Lung (tissue), 12 donors: ENCODE measurements around the gene NPEPL1. TPM values are rescaled to one million over a fixed set of nuclear protein-coding genes. Genes with fewer than 3 reads are reported as not detected.
"Not testable (repeated sequence)": the region's sequence is repeated elsewhere in the genome, so short reads cannot be mapped to it uniquely, and the experiment has no call there.

Experiments
- ATAC-seq: fragments of 200-7000 bp; cut with Tn5 transposase; one replicate; pipeline ENCODE4 v1.9.1; 2020; ENCODE audit warnings: moderate number of reproducible peaks; ENCODE audit not compliant: insufficient read depth, low FRiP score
- DNase-seq, 3 donors: peaks; one replicate each; pipeline ENCODE4 v3.0.0-alpha.2; 2013 to 2017
- H3K27ac ChIP-seq, 2 donors: one replicate each; pipeline ENCODE4 v1.5.1; 2013; ENCODE audit warnings: mild to moderate bottlenecking in 2 of 2, moderate library complexity in 2 of 2, control low read depth in 1 of 2, inconsistent platforms in 1 of 2, low read depth in 1 of 2, low read length in 1 of 2
- H3K27me3 ChIP-seq, 3 donors: one replicate each; pipeline ENCODE4 v1.5.1; 2013; ENCODE audit warnings: low read length in 2 of 3; ENCODE audit not compliant: control insufficient read depth in 3 of 3, insufficient read depth in 3 of 3
- H3K36me3 ChIP-seq, 4 donors: one replicate each; pipeline ENCODE4 v1.5.1; 2013; ENCODE audit warnings: low read length in 4 of 4, mild to moderate bottlenecking in 1 of 4, moderate library complexity in 1 of 4; ENCODE audit not compliant: control insufficient read depth in 4 of 4, insufficient read depth in 4 of 4
- H3K4me1 ChIP-seq, 5 donors: one replicate each; pipeline ENCODE4 v1.5.1; 2013; ENCODE audit warnings: low read length in 5 of 5, mild to moderate bottlenecking in 2 of 5, moderate library complexity in 1 of 5; ENCODE audit not compliant: control insufficient read depth in 5 of 5, insufficient read depth in 5 of 5
- H3K4me3 ChIP-seq: one replicate; pipeline ENCODE4 v1.5.1; 2013; ENCODE audit warnings: mild to moderate bottlenecking, control low read depth, moderate library complexity
- H3K9ac ChIP-seq, 2 donors: one replicate each; pipeline ENCODE4 v1.5.1; 2013; ENCODE audit warnings: low read length in 2 of 2, control low read depth in 1 of 2; ENCODE audit not compliant: insufficient read depth in 1 of 2
- H3K9me3 ChIP-seq, 4 donors: one replicate each; pipeline ENCODE4 v1.5.1; 2013; ENCODE audit warnings: low read length in 3 of 4, mild to moderate bottlenecking in 1 of 4, moderate library complexity in 1 of 4; ENCODE audit not compliant: control insufficient read depth in 4 of 4, insufficient read depth in 3 of 4
- CTCF ChIP-seq: IDR thresholded peaks from 2 replicates; pipeline ENCODE4 v1.5.1; 2012; ENCODE audit warnings: mild to moderate bottlenecking; ENCODE audit errors: control extremely low read depth, extremely low read depth
- WGBS, 2 donors: extraction: QIAGEN DNeasy Blood & Tissue Kit; methylation state at CpG; one replicate each; pipeline ENCODE4 v1.1.7; 2013; 5-methylcytosine and 5-hydroxymethylcytosine counted together
- polyA plus RNA-seq, 2 donors: library from polyadenylated mRNA; stranded (reverse); fragments of 200-250 nt; gene quantifications; one replicate each; pipeline ENCODE4 v1.2.1, GENCODE V29; 2013
- total RNA-seq, 2 donors: library from RNA; depleted of rRNA in 1 of 2; stranded (reverse); fragments of >200 nt in 1 of 2; gene quantifications; one replicate each; pipeline ENCODE4 v1.2.1, GENCODE V29; 2014 to 2021
- donor health status: control.
- donor health status: control.
- donor health status: Bipolar disorder and iron deficiency.
- donor health status: healthy.
- donor health status: DM: yes; HTN: yes; CAD: no.

Gene NPEPL1
- total and polyA plus RNA-seq, 4 donors = 24.3 to 46.2 (median 41.2) TPM

- no peak overlapping the region for H3K27ac ChIP-seq
- 57 to 64% methylated on average over 3 of the region's 3 CpGs for WGBS, 2 donors
- no peak for TF ChIP-seq CTCF
- no peak overlapping the region for H3K9ac ChIP-seq
- no peak overlapping the region for H3K4me3 ChIP-seq
- no peaks in the 10 kb centered on the region for H3K36me3 ChIP-seq
- DNase-seq (no peak), ATAC-seq (no peak)
- H3K27me3 ChIP-seq = no peaks in the 10 kb centered on the region
- peaks cover 0 to 30% (median 14%) of the 10 kb centered on the region in 5 donors for H3K4me1 ChIP-seq
- H3K9me3 ChIP-seq = peaks cover 0 to 3% (median 0%) of the 10 kb centered on the region in 4 donors
Observed at GRCh38 chr20:58748618-58749017, 56.0 kb downstream of the NPEPL1 start.

- no peak for ATAC-seq
Observed at GRCh38 chr20:58749098-58749769, 56.6 kb downstream of the NPEPL1 start.

GRCh38 chr20:58749979-58750378, 57.4 kb downstream of the NPEPL1 start:
- TF ChIP-seq CTCF = no peak
- DNase-seq (no peak), ATAC-seq (no peak)
- H3K4me1 ChIP-seq = peaks cover 0 to 24% (median 13%) of the 10 kb centered on the region in 5 donors
- 93 to 98% methylated on average over 5 of the region's 5 CpGs for WGBS, 2 donors
- H3K27me3 ChIP-seq = no peaks in the 10 kb centered on the region
- H3K27ac ChIP-seq = no peak overlapping the region
- no peaks in the 10 kb centered on the region for H3K36me3 ChIP-seq
- H3K4me3 ChIP-seq = no peak overlapping the region
- peaks cover 0 to 5% (median 0%) of the 10 kb centered on the region in 4 donors for H3K9me3 ChIP-seq
- H3K9ac ChIP-seq = no peak overlapping the region

More at GRCh38 chr20:58749098-58749769, 56.6 kb downstream of the NPEPL1 start:
- no peaks in the 10 kb centered on the region for H3K27me3 ChIP-seq
- peaks cover 0 to 30% (median 14%) of the 10 kb centered on the region in 5 donors for H3K4me1 ChIP-seq
- TF ChIP-seq CTCF = no peak
- no peak overlapping the region for H3K4me3 ChIP-seq
- 92 to 98% methylated on average over 11 of the region's 11 CpGs for WGBS, 2 donors
- no peak for DNase-seq
- H3K27ac ChIP-seq = no peak overlapping the region
- peaks cover 0 to 5% (median 0%) of the 10 kb centered on the region in 4 donors for H3K9me3 ChIP-seq
- H3K36me3 ChIP-seq = no peaks in the 10 kb centered on the region
- H3K9ac ChIP-seq = no peak overlapping the region

- not testable (repeated sequence) for H3K9ac ChIP-seq, H3K27ac ChIP-seq, DNase-seq, H3K36me3 ChIP-seq, H3K4me3 ChIP-seq, H3K9me3 ChIP-seq, H3K27me3 ChIP-seq, ATAC-seq
- WGBS, 2 donors = 92 to 96% methylated on average over 2 of the region's 2 CpGs
- peaks cover 0 to 18% (median 7%) of the 10 kb centered on the region in 5 donors for H3K4me1 ChIP-seq
Observed at GRCh38 chr20:58750706-58751105, 58.1 kb downstream of the NPEPL1 start.
